Measurements from ENCODE around the gene NUBP2. TPM values are rescaled to one million over a fixed set of nuclear protein-coding genes. Genes with fewer than 3 reads are reported as not detected.

NUBP2 gene
- total and polyA plus RNA-seq, 12 donors = 24.1 to 74.1 (median 29.4) TPM

DNA sequence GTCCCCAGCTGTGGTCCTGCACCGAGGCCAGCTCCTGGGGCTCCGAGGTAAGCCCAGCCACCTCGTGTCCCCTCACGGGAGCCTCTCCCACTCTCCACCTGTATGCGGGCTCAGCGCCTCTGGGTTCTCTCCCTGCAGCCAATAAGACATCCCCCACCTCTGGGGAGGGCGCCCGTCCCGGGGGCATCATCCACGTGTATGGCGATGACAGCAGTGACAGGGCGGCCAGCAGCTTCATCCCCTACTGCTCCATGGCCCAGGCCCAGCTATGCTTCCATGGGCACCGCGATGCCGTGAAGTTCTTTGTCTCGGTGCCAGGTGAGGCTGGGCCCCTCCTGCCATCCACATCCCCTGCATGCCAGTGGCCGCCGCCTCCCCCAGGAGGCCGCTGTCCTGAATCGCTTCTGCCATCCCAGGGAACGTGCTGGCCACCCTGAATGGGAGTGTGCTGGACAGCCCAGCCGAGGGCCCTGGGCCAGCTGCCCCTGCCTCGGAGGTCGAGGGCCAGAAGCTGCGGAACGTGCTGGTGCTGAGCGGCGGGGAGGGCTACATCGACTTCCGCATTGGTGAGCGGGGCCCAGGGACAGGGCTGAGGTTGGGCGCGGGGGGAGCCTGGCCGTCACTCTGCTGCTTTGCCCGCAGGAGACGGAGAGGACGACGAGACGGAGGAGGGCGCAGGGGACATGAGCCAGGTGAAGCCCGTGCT lies 14.5 kb upstream of the NUBP2 start:
- ATAC-seq (no peak), DNase-seq (no peak)
- H3K36me3 ChIP-seq = peaks cover 0 to 66% (median 37%) of the 10 kb centered on the region in 9 donors
- WGBS, 2 donors = 86 to 87% methylated on average over 41 of the region's 41 CpGs
- H3K4me3 ChIP-seq = no peak overlapping the region
- H3K27ac ChIP-seq = no peak overlapping the region
- peaks cover 18 to 29% (median 23%) of the 10 kb centered on the region in 9 donors for H3K4me1 ChIP-seq
- H3K27me3 ChIP-seq = no peaks in the 10 kb centered on the region
- TF ChIP-seq, protein P1, sequence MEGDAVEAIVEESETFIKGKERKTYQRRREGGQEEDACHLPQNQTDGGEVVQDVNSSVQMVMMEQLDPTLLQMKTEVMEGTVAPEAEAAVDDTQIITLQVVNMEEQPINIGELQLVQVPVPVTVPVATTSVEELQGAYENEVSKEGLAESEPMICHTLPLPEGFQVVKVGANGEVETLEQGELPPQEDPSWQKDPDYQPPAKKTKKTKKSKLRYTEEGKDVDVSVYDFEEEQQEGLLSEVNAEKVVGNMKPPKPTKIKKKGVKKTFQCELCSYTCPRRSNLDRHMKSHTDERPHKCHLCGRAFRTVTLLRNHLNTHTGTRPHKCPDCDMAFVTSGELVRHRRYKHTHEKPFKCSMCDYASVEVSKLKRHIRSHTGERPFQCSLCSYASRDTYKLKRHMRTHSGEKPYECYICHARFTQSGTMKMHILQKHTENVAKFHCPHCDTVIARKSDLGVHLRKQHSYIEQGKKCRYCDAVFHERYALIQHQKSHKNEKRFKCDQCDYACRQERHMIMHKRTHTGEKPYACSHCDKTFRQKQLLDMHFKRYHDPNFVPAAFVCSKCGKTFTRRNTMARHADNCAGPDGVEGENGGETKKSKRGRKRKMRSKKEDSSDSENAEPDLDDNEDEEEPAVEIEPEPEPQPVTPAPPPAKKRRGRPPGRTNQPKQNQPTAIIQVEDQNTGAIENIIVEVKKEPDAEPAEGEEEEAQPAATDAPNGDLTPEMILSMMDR (IDR thresholded peaks at IDR 0.05) = no peak
- H3K9me3 ChIP-seq = no peaks in the 10 kb centered on the region
- intact Hi-C loops (cut with DNase I) = loop anchor here in 1 of 10 donors (5.0 kb wide), 1 partner anchor 61 kb away; the partner anchor contains the start of gene MAPK8IP3

DNA sequence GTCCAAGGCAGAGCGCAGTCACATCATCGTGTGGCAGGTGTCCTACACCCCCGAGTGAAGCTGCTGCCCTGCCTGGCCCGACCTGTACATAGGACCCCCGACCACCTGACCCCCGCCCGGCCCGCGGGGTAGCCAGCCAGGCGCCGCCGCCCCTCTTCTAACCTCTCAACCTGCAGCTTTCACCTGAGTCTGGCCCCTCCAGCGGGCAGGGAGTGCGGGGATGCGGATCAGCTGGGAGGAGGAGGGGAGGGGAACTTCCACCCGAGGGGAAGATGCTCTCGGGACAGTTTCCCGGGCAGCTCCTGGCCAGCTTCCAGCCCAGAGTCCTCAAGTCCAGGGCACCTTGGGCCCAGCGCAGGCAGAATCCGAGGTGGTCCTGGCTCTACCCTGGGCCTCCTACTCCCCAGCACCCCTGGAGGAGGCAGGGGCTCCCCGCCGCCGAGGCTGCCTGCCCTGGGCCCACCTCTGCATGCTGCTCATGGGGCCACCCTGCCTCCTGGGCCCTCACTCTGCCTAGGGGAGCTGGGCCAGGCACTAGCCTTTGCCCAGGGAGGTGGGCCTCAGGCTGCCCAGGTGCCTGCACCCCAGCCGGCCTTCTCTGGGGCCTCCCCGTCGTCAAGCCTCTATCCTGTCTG lies 13.9 kb upstream of the NUBP2 start:
- Histone ChIP-seq H3K4me1 (peaks cover 20 to 35% (median 26%) of the 10 kb centered on the region in 9 donors), H3K27me3 (no peaks in the 10 kb centered on the region), H3K27ac (peak overlapping the region in 1 of 10 donors; percentile 39), H3K36me3 (peaks cover 0 to 60% (median 37%) of the 10 kb centered on the region in 9 donors), H3K9me3 (no peaks in the 10 kb centered on the region), H3K4me3 (no peak overlapping the region)
- intact Hi-C loops (cut with DNase I) = loop anchor here in 1 of 10 donors (5.0 kb wide), 1 partner anchor 62 kb away; the partner anchor contains the start of gene MAPK8IP3
- peak in 1 of 8 donors; percentile 0 for ATAC-seq
- DNase-seq = no peak
- TF ChIP-seq, protein P1 (IDR thresholded peaks at IDR 0.05) = no peak
- 81 to 83% methylated on average over 25 to 26 of the region's 26 CpGs for WGBS, 2 donors

DNA sequence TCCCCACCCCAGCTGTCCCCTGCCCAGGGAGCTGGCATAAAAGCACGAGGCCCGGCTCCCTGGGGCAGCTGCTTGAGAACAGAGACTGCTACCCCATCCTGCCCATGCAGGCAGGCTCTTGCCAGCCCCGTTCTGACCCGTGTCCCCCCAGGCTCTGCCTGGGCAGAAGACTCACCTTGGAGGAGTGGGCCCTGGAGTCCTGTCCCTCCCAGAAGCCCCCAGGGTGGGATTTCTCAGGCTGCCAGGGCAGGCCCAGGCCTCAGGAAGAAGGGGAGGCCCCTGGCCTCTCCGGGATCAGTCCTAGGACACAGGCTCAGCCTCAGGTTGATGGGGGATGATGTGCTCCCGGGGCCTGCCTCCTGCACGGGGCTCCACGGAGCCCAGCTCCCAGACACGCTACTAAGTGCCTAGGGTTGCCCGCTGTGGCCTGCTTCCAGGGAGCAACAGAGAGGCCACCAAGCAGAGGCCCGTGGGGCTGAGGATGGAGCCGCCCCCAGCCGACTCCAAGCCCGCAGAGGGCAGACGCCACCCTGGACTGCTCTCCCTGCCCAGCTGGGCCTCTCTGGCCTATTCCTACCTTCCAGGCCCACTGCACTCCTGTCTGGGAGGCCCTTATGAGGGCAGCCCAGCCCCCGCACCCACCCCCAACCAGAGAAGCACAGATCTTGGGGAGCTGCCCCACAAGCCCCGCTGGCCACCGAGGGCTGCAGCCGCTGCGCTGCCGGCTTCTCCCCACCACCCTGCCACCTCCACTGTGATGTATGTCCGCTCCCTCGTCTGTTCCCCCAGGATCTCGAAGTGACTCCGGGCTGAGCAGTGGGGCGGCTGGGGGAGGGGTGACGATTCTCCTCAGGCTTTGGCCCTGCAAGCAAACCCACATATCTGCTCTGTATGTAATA lies 13.1 kb upstream of the NUBP2 start:
- no peaks in the 10 kb centered on the region for H3K9me3 ChIP-seq
- no peaks in the 10 kb centered on the region for H3K27me3 ChIP-seq
- peak overlapping the region in 9 of 10 donors; percentile 88 to 100 (median 97) for H3K4me3 ChIP-seq
- intact Hi-C loops (cut with DNase I) = loop anchor here in 2 of 10 donors (5.0 kb wide), 1 partner anchor 62 kb away; the partner anchor contains the start of gene MAPK8IP3 (in 2 of the 2)
- H3K4me1 ChIP-seq = peaks cover 27 to 43% (median 34%) of the 10 kb centered on the region in 9 donors
- peaks cover 0 to 52% (median 37%) of the 10 kb centered on the region in 9 donors for H3K36me3 ChIP-seq
- H3K27ac ChIP-seq = peak overlapping the region in 9 of 10 donors; percentile 83 to 99 (median 97)
- TF ChIP-seq, protein P1 (IDR thresholded peaks at IDR 0.05) = no peak
- WGBS, 2 donors = 76 to 81% methylated on average over 26 to 27 of the region's 27 CpGs
- ATAC-seq (peak in 3 of 8 donors; percentile 0 to 3 (median 1)), DNase-seq (no peak)
